Glutamatergic neuron (in vitro differentiated cells): ENCODE results near the gene GPHN. TPM values are rescaled to one million over a fixed set of nuclear protein-coding genes. Genes with fewer than 3 reads are reported as not detected.

Source experiments
- DNase-seq: peaks from one replicate; pipeline ENCODE4 v3.0.0; 2022
- H3K27ac Mint-ChIP-seq: one replicate; pipeline ENCODE4 v1.8.0; 2020; ENCODE audit warnings: mild to moderate bottlenecking, mixed read lengths, inconsistent platforms; ENCODE audit not compliant: unreplicated experiment
- H3K27me3 Mint-ChIP-seq: one replicate; pipeline ENCODE4 v1.8.0; 2020; ENCODE audit warnings: mild to moderate bottlenecking, moderate library complexity, mixed read lengths, inconsistent platforms; ENCODE audit not compliant: unreplicated experiment
- H3K36me3 Mint-ChIP-seq: one replicate; pipeline ENCODE4 v1.8.0; 2020; ENCODE audit warnings: mild to moderate bottlenecking, mixed read lengths, inconsistent platforms; ENCODE audit not compliant: unreplicated experiment
- H3K4me1 Mint-ChIP-seq: one replicate; pipeline ENCODE4 v1.8.0; 2020; ENCODE audit warnings: mild to moderate bottlenecking, low read depth, mixed read lengths, inconsistent platforms; ENCODE audit not compliant: unreplicated experiment
- H3K4me3 Mint-ChIP-seq: one replicate; pipeline ENCODE4 v1.8.0; 2020; ENCODE audit warnings: mild to moderate bottlenecking, mixed read lengths, inconsistent platforms; ENCODE audit not compliant: unreplicated experiment
- H3K9me3 Mint-ChIP-seq: one replicate; pipeline ENCODE4 v1.8.0; 2020; ENCODE audit warnings: mild to moderate bottlenecking, moderate library complexity, mixed read lengths, inconsistent platforms; ENCODE audit not compliant: unreplicated experiment
- CTCF ChIP-seq: fragments of 200-600 bp; sonication (generic); IDR thresholded peaks from one replicate; pipeline ENCODE4 v1.5.0; 2021; ENCODE audit not compliant: partially characterized antibody, unreplicated experiment
- total RNA-seq: library from RNA; stranded (reverse); fragmentation: NEBNext Ultra II Directional; extraction: Animal tissue kit (Norgen Biotek cat#: 25700); gene quantifications from one replicate; pipeline ENCODE4 v1.2.1, GENCODE V29; 2021; ENCODE audit not compliant: unreplicated experiment

The GPHN gene
- total RNA-seq, 1 donor from 2014 or later = 29.8 TPM

- Mint-ChIP-seq H3K27me3 (no peaks in the 10 kb centered on the region), H3K36me3 (no peaks in the 10 kb centered on the region), H3K4me1 (no peaks in the 10 kb centered on the region), H3K9me3 (no peaks in the 10 kb centered on the region), H3K27ac (no peak overlapping the region), H3K4me3 (no peak overlapping the region)
- DNase-seq = no peak
- TF ChIP-seq CTCF = no peak
These were observed 560.3 kb downstream of the GPHN start for GRCh38 chr14:67068251-67068650.

- DNase-seq = no peak
- H3K4me3 Mint-ChIP-seq = no peak overlapping the region
- no peaks in the 10 kb centered on the region for H3K4me1 Mint-ChIP-seq
- no peaks in the 10 kb centered on the region for H3K36me3 Mint-ChIP-seq
- H3K27me3 Mint-ChIP-seq = no peaks in the 10 kb centered on the region
- H3K9me3 Mint-ChIP-seq = no peaks in the 10 kb centered on the region
- no peak for TF ChIP-seq CTCF
- no peak overlapping the region for H3K27ac Mint-ChIP-seq
These were observed 563.6 kb downstream of the GPHN start for GRCh38 chr14:67071506-67071905.

DNA sequence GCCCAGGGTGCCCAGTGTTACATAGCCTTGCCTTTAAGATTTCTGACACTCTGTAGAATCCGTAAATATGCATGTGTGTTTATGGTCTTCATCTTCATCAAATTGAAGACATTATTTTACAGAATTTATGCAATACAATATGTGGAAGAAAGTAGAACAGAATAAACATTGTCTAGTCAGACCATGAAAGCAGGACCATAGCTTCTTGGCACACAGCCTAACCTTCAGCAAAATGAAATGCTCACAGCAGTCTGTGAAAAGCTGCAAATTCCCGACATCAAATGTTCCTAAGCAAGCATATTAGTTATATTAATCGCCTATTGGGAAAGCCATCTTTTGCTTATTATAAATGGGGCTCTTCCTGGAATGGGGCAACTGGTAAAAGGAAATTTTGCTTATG lies 570.0 kb downstream of the GPHN start:
- no peak overlapping the region for H3K4me3 Mint-ChIP-seq
- H3K9me3 Mint-ChIP-seq = no peaks in the 10 kb centered on the region
- no peak for TF ChIP-seq CTCF
- H3K36me3 Mint-ChIP-seq = no peaks in the 10 kb centered on the region
- no peak overlapping the region for H3K27ac Mint-ChIP-seq
- H3K4me1 Mint-ChIP-seq = no peaks in the 10 kb centered on the region
- H3K27me3 Mint-ChIP-seq = no peaks in the 10 kb centered on the region
- DNase-seq = no peak

DNA sequence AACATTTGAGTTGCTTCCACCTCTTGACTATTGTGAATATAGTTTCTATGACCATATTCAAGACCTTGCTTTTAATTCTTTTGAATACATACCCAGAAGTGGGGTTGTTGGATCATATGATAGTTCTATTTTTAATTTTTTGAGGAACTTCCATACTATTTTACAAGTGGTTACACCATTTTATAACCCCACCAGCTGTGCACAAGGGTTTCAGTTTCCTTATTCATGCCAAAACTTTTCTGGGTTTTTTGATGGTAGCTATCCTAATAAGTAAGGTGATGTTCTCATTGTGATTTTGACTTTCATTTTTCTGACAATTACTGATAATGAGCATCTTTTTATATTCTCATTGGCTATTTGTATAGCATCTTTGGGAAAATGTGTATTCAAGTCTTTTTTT lies 571.9 kb downstream of the GPHN start:
- H3K4me3 Mint-ChIP-seq = no peak overlapping the region
- no peaks in the 10 kb centered on the region for H3K36me3 Mint-ChIP-seq
- H3K27me3 Mint-ChIP-seq = no peaks in the 10 kb centered on the region
- TF ChIP-seq CTCF = no peak
- no peaks in the 10 kb centered on the region for H3K9me3 Mint-ChIP-seq
- H3K27ac Mint-ChIP-seq = no peak overlapping the region
- no peaks in the 10 kb centered on the region for H3K4me1 Mint-ChIP-seq
- DNase-seq = no peak

DNA sequence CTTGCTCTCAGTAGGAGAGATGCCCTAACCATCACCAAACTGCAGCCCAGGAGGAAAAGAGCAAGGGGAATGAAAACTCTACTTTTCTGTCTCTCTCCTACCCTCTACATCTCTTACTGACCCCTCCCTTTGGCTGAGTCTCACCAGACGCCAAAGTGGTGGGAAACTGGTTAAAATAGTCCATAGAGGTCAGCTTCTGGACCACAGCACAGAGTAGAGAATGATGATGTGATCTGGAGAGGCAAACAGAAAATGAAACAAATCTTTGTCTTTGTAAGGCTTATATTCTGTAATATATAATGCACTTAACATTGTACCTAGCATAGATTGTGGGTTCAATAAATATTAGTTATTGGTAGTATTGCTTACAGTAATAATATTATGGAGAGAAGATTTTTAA lies 600.3 kb downstream of the GPHN start:
- no peaks in the 10 kb centered on the region for H3K9me3 Mint-ChIP-seq
- H3K4me1 Mint-ChIP-seq = no peaks in the 10 kb centered on the region
- H3K27ac Mint-ChIP-seq = no peak overlapping the region
- no peaks in the 10 kb centered on the region for H3K36me3 Mint-ChIP-seq
- no peak overlapping the region for H3K4me3 Mint-ChIP-seq
- no peak for TF ChIP-seq CTCF
- DNase-seq = no peak
- no peaks in the 10 kb centered on the region for H3K27me3 Mint-ChIP-seq
